Activated naive CD4-positive, alpha-beta T cell (primary cell): ENCODE data around the gene PCCB.
A peak's percentile ranks its signal among the peaks of the same experiment; 100 is the strongest.
"Not testable (repeated sequence)": the region's sequence is repeated elsewhere in the genome, so short reads cannot be mapped to it uniquely, and the experiment has no call there.

ENCODE experiments used
- DNase-seq, 4 experiments: peaks; one replicate each; lab custom pipeline; 2025; lab: John Stamatoyannopoulos, UW

Gene PCCB

DNA sequence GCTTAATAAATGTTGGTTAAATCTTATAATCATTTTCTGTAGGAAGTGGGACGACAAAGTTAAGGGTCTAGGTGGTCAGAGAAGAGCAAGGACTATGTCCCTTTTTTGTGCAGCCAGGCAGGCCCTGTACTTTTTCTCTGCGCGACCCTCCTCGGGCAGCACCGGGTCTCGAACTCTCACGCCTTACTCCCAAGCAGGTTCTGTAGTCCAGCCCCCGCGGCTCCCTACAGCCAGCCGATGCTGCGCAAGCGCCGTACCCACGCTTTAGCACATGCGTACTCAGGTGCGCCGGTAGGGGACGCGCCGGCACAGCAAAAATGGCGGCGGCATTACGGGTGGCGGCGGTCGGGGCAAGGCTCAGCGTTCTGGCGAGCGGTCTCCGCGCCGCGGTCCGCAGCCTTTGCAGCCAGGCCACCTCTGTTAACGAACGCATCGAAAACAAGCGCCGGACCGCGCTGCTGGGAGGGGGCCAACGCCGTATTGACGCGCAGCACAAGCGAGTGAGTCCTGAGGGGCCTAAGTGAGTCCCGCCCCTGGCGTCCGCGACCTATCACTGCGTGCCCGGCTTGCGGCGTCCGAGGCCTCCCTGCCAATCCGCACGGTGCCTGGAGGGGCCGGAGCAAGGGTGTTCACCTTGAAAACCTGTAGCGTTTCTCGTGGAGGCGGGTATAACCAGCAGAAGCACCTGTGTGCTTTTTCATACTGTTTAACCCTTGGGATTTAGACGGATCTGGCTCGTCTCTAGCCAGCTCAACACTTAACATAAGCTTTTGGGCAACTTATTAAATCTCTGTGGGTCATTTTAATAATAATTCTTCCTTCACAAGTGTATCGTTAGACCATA, at the start of gene PCCB:
Gene PCCB, plus strand, starts transcription at position 282 of the 844 bp plus-strand sequence. Its CDS starts 36 bp downstream, at position 318.
- peak; percentile 81 to 90 (median 88) for DNase-seq

- no peak for DNase-seq
These were observed 42.5 kb upstream of the PCCB start for GRCh38 chr3:136207489-136208115.

- DNase-seq: no peak
These were observed 40.2 kb upstream of the PCCB start for GRCh38 chr3:136209921-136210320.

DNA sequence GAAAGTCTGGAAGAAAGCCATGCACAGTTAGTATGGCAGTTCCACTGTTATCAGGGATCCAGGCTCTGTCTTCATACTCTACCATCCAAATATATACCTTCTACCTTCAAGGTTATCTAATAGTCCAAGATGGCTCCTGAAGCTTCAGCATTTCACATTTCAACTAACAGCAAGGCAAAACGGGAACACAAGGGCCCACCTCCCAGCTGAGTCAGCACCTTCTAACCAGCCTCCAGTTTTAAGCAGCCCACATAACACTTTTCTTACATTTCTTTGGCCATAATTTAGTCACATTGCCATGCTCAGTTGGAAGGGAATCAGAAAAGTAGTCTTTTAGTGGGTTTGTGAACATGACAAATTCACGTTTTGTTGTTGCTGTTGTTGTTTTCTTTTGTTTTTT, 38.6 kb upstream of the PCCB start:
- no peak for DNase-seq

DNA sequence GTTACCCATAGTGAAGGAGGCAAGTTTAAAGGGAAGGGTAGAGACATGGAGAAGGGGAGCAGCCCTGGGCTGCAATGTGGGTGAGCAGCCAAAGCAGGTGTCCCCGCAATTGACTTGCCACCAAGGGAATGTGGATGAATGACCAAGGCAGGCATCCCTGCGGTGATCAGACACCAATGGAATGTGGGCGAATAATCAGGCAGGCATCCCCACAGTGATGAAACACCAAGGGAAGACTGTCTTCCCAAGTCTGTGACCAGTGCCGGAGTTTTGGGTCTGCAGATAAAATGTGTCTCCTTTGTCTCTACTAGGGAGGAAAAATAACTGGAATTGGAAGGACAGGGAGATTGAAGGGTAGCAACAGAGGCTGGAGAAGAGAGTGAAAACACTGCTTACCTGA, 27.4 kb upstream of the PCCB start:
- DNase-seq: not testable (repeated sequence)

- no peak for DNase-seq
These were observed 17.7 kb upstream of the PCCB start for GRCh38 chr3:136232413-136232812.

DNA sequence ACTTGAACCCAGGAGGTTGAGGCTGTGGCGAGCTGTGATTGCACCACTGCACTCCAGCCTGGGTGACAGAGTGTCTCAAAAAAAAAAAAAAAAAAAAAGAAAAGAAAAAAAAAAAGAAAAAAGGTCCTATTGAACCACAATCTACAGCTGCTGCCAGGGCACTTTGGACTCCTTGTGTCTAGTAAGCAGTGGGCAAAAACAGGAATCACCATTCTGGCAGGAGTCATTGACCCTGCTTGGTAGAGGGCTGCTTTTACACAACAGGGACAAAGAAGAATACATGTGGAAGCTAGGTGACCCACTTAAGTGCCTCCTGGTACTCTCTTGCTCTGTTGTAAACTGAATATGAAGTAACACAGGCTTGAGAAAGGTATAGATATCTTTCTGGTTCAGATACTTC, 14.6 kb upstream of the PCCB start:
- no peak for DNase-seq

- no peak for DNase-seq
These were observed 14.0 kb upstream of the PCCB start for GRCh38 chr3:136236109-136236508.

- DNase-seq: no peak
These were observed 13.0 kb upstream of the PCCB start for GRCh38 chr3:136237103-136237502.

GRCh38 chr3:136237961-136238649, 12.0 kb upstream of the PCCB start:
- no peak for DNase-seq

GRCh38 chr3:136239094-136239493, 11.0 kb upstream of the PCCB start:
- DNase-seq: no peak

DNA sequence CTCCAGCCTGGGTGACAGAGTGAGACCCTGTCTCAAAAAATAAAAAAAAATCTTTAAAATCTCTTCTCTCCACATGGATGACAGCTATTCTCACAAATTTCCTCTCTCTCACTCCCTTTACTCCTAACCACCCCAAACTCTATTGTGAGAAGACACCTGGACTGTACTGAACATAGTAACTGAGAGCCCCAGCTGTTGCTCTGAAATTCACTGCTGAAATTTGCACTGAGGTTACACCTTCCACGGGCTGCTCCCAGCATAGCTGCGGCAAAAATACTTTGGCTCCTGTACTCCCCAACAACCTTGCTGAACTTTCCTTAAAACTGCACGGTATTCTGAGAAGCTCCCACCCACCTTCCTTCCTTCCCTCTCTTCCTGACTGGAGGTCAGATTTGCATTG, 4.4 kb upstream of the PCCB start:
- no peak for DNase-seq

GRCh38 chr3:136247436-136247835, 2.7 kb upstream of the PCCB start:
- no peak for DNase-seq

GRCh38 chr3:136247855-136248590, 2.1 kb upstream of the PCCB start:
- no peak for DNase-seq

- DNase-seq: no peak
These were observed 1.0 kb upstream of the PCCB start for GRCh38 chr3:136249091-136249490.

DNA sequence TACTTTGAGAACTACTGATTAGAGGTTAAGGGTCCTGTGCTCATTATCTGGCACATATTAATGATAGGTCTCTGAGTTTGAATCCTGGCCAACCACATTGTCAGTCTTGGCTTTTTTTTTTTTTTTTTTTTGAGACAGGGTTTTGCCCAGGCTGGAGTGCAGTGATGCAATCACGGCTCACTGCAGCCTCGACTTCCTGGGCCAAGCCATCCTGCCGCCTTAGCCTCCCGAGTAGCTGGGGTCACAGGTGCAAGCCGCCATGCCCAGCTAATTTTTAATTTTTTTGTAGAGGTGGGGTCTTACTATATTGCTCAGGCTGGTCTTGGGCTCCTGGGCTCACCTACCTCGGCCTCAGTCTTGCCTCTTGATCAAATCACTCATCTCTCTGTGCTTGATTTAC, 547 bp upstream of the PCCB start:
- DNase-seq: no peak

DNA sequence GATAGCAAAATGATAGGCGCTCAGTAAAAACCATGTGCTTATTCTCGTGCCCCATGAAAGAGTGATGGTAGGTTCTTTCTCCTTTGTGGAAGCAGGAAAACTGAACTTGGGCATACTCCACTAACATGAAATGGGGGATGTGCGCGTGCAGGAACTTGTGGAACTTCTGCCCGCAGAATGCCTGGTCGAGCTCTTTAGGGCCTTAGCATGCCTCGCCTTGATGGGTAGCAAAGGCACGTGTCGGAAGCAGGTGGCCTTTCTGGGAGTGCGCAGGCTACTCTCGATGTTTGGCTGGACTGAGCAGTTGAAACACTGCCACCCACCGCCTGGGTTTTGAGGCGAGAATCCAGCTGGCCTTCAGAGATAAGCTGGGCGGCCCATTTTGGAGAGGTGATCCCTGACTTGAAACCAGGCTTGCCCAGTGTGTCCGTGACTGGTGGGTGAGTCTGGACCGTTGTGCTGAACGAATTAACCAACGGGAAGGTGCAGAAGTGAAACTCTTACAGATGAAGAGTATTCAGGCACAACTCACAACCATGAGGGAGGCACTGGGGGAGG, 842 bp downstream of the PCCB start:
- peak in 2 of 4 experiments; percentile 2 to 6 for DNase-seq

- no peak for DNase-seq
These were observed 1.4 kb downstream of the PCCB start for GRCh38 chr3:136251511-136251910.

DNA sequence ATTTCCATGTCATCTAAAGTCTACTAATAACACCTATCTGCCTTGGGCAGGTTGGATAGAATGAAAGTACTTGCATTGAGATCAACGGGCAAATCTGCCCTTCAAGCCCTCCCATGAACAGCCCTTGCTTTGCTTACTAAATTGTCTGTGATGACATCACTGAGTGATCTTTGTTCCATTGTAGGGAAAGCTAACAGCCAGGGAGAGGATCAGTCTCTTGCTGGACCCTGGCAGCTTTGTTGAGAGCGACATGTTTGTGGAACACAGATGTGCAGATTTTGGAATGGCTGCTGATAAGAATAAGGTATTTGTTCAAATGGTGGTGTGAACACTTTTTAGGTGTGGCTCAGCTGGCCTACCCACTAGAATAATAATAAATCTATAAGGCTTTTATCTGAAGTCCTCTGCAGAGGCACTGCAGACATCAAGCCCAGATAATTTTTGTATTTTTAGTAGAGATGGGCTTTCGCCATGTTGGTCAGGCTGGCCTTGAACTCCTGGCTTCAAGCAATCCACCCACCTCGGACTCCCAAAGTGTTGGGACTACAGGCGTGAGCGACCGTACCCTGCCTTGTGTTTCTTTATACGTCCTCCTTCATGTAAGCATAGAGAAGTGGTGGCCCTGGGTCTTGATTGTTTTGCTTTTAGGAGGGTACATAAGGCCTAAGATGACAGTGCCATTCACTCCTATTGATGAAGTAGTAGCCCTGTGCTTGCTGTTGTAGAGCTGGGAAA, 5.7 kb downstream of the PCCB start:
- DNase-seq: no peak

DNA sequence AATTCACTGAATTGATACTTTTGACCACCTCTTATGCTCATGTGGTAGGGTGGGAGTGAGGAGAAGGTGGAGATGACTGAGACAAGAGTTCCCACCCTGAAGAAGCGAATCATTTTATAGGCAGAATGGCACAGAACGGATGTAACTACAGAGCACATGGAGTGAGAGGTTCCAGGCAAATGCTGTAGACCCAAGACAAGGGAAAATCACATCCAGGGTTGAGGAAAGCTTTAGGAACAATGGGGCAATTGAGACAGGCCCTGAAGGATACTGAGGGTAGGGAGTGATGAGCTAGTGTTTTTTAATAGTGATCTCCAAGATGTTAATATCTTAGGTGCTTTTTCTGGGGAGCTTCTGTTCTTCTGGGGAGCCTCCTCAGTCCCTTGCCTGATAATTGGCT, 8.1 kb downstream of the PCCB start:
- no peak for DNase-seq

GRCh38 chr3:136261826-136262225, 11.7 kb downstream of the PCCB start:
- DNase-seq: no peak
